Endothelial cell (in vitro differentiated cells): ENCODE measurements around the gene REXO5. TPM values are rescaled to one million over a fixed set of nuclear protein-coding genes. Genes with fewer than 3 reads are reported as not detected.

Experiments used
- DNase-seq: peaks from one replicate; pipeline ENCODE4 v3.0.0; 2021; ENCODE audit warnings: low spot score
- H3K27ac Mint-ChIP-seq: one replicate; pipeline ENCODE4 v1.8.0; 2021; ENCODE audit warnings: mixed read lengths, inconsistent platforms; ENCODE audit not compliant: unreplicated experiment
- H3K27me3 Mint-ChIP-seq: one replicate; pipeline ENCODE4 v1.8.0; 2021; ENCODE audit warnings: mild to moderate bottlenecking, moderate library complexity, mixed read lengths, inconsistent platforms; ENCODE audit not compliant: unreplicated experiment
- H3K36me3 Mint-ChIP-seq: one replicate; pipeline ENCODE4 v1.8.0; 2021; ENCODE audit warnings: mild to moderate bottlenecking, low read depth, mixed read lengths, inconsistent platforms; ENCODE audit not compliant: unreplicated experiment
- H3K4me1 Mint-ChIP-seq: one replicate; pipeline ENCODE4 v1.8.0; 2021; ENCODE audit warnings: mild to moderate bottlenecking, mixed read lengths, inconsistent platforms; ENCODE audit not compliant: unreplicated experiment
- H3K4me3 Mint-ChIP-seq: one replicate; pipeline ENCODE4 v1.8.0; 2021; ENCODE audit warnings: mild to moderate bottlenecking, mixed read lengths, inconsistent platforms; ENCODE audit not compliant: unreplicated experiment
- H3K9me3 Mint-ChIP-seq: one replicate; pipeline ENCODE4 v1.8.0; 2021; ENCODE audit warnings: mixed read lengths, inconsistent platforms; ENCODE audit not compliant: unreplicated experiment
- CTCF ChIP-seq: fragments of 200-600 bp; sonication (generic); IDR thresholded peaks from one replicate; pipeline ENCODE4 v1.5.0; 2021; ENCODE audit warnings: antibody characterized with exemption; ENCODE audit not compliant: unreplicated experiment
- total RNA-seq: library from RNA; stranded (reverse); fragmentation: NEBNext Ultra II Directional; extraction: Animal tissue kit (Norgen Biotek cat#: 25700); gene quantifications from one replicate; pipeline ENCODE4 v1.2.1, GENCODE V29; 2021; ENCODE audit not compliant: unreplicated experiment

REXO5 gene
- total RNA-seq, 1 donor from 2014 or later: 2.4 TPM

- no peak overlapping the region for H3K27ac Mint-ChIP-seq
- peaks cover 4% of the 10 kb centered on the region for H3K36me3 Mint-ChIP-seq
- H3K4me3 Mint-ChIP-seq: no peak overlapping the region
- no peak for TF ChIP-seq CTCF
- peaks cover 1% of the 10 kb centered on the region for H3K27me3 Mint-ChIP-seq
- peaks cover 3% of the 10 kb centered on the region for H3K4me1 Mint-ChIP-seq
- no peaks in the 10 kb centered on the region for H3K9me3 Mint-ChIP-seq
- no peak for DNase-seq
Observed at GRCh38 chr16:20887207-20887606, 80.9 kb downstream of the REXO5 start.

- DNase-seq: no peak
- H3K36me3 Mint-ChIP-seq: peaks cover 6% of the 10 kb centered on the region
- peaks cover 6% of the 10 kb centered on the region for H3K4me1 Mint-ChIP-seq
- no peak overlapping the region for H3K27ac Mint-ChIP-seq
- no peaks in the 10 kb centered on the region for H3K9me3 Mint-ChIP-seq
- H3K4me3 Mint-ChIP-seq: no peak overlapping the region
- H3K27me3 Mint-ChIP-seq: peaks cover 1% of the 10 kb centered on the region
- TF ChIP-seq CTCF: no peak
Observed at GRCh38 chr16:20889625-20890275, 83.4 kb downstream of the REXO5 start.

- no peaks in the 10 kb centered on the region for H3K9me3 Mint-ChIP-seq
- DNase-seq: no peak
- no peak overlapping the region for H3K27ac Mint-ChIP-seq
- peaks cover 1% of the 10 kb centered on the region for H3K27me3 Mint-ChIP-seq
- no peak for TF ChIP-seq CTCF
- peaks cover 33% of the 10 kb centered on the region for H3K4me1 Mint-ChIP-seq
- H3K4me3 Mint-ChIP-seq: no peak overlapping the region
- H3K36me3 Mint-ChIP-seq: peaks cover 6% of the 10 kb centered on the region
Observed at GRCh38 chr16:20894388-20894787, 88.1 kb downstream of the REXO5 start.

- TF ChIP-seq CTCF: no peak
Observed at GRCh38 chr16:20897253-20897897, 91.0 kb downstream of the REXO5 start.

GRCh38 chr16:20897922-20898321 is 91.6 kb downstream of the REXO5 start:
- Mint-ChIP-seq H3K27me3 (peaks cover 6% of the 10 kb centered on the region), H3K27ac (no peak overlapping the region), H3K4me3 (no peak overlapping the region), H3K36me3 (no peaks in the 10 kb centered on the region), H3K4me1 (peaks cover 44% of the 10 kb centered on the region), H3K9me3 (no peaks in the 10 kb centered on the region)
- DNase-seq: no peak
- no peak for TF ChIP-seq CTCF

More at GRCh38 chr16:20897253-20897897, 91.0 kb downstream of the REXO5 start:
- peaks cover 44% of the 10 kb centered on the region for H3K4me1 Mint-ChIP-seq
- no peak for DNase-seq
- peaks cover under 1% of the 10 kb centered on the region for H3K36me3 Mint-ChIP-seq
- no peaks in the 10 kb centered on the region for H3K9me3 Mint-ChIP-seq
- peaks cover 6% of the 10 kb centered on the region for H3K27me3 Mint-ChIP-seq
- H3K4me3 Mint-ChIP-seq: no peak overlapping the region
- H3K27ac Mint-ChIP-seq: no peak overlapping the region
